HUDEP-2 (cell line): ENCODE results near the gene RPTOR.
"Not testable (repeated sequence)": the region's sequence is repeated elsewhere in the genome, so short reads cannot be mapped to it uniquely, and the experiment has no call there.

Experiments
- DNase-seq, 76 experiments: peaks; one replicate each; lab custom pipeline; 2025; ENCODE audit not compliant: unreplicated experiment in 76 of 76; lab: John Stamatoyannopoulos, UW

The RPTOR gene

GRCh38 chr17:80864751-80865150, 320.1 kb downstream of the RPTOR start:
- DNase-seq = no peak

- peak in 51 of 76 experiments; percentile 1 to 66 (median 29) for DNase-seq
Measured at GRCh38 chr17:80866050-80866793, 321.6 kb downstream of the RPTOR start.

DNA sequence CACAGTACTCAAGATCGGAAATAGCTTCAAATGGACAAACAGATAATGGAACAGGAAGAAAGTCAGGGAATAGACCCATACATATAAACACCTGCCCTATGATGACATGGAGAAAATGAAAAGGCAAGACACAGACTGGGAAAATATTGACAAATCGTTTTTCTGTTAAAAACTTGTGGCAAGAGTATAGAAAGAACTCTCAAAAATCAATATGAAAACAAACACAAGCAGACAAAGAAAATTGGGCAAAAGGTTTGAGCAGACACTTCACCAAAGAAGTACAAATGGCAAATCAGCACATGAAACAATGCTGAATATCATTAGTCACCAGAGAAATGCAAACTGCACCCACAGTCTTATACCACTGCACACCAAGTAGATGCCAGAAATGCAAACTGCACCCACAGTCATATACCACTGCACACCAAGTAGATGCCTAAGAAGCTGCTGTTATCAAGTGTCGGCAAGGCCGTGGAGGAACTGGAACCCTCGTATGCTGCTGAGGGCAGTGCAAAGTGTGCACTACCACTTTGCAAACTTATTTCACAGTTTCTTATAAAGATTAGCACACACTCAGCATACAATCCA, 323.5 kb downstream of the RPTOR start:
- DNase-seq = no peak

DNA sequence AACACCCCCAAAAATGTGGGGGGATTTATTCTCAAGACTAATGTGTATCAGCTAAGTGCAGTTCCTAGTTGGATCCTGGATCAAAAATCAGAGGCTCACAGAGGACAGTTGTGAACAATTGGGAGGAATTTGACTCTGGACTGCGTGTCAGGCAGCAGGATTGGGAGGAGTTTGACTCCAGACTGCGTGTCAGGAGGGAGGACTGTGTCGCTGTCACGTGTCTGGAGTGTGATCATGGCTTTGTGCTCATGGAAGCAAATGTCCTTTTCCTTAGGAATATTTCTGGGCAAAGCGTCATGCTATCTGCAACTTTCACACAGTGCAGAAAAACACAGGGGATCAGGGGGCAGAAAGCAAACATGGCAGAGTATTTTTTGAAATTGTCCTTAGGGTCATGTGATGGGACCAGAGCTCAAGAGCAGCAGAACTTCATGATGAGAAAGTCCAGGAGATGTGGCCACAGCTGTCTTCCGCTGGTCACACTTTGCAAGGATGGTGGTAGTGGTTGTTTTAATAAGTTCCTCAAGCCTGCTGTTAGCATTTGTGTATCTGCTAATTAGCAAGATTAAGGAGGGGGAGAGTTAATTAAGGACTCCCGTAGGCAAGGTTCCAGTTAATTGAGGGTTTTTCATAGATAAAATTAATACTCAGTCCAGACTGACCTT, 325.0 kb downstream of the RPTOR start:
- no peak for DNase-seq

DNA sequence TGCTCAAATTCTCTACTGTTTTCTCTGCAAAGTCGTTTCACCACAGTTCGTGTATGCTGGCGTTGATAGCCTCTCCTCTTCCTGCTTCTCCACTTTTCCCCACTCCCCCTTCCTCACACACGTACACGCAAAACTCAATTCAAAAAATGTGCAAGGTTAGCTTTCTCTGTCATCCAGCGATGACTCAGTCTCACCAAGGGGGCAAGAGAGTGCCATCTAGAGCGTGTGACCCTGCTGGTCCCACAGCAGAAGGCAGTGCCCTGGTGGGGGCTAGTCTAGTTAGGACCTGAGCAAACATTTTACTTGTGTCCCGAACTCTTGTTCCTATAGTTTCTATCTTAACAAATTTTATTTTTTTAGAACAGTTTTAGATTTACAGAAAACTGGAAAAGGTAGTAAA, 325.8 kb downstream of the RPTOR start:
- no peak for DNase-seq

GRCh38 chr17:80871341-80871740, 326.7 kb downstream of the RPTOR start:
- no peak for DNase-seq

DNA sequence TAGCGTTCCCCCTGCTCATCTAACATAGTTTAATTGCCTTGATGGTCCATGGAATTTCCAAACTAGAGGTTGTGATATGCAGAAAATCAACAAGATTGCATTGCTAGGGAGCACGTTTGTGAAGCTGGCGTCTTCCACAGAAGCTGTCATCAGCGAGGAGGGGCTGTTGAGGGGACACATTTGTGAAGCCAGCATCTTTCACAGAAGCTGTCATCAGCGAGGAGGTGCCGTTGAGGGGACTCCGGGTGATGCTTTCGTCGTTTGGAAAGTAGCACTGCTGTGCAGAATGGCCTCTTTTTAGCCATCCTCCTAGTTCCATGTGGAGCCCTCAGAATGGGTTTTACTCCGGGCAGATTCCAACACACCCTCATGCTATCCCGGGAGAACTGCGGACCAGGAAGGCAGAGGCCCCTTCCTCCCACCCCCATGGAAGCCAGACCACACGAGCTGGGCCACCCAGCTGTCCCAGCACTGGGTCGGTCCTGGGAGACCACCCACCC, 327.4 kb downstream of the RPTOR start:
- no peak for DNase-seq

DNA sequence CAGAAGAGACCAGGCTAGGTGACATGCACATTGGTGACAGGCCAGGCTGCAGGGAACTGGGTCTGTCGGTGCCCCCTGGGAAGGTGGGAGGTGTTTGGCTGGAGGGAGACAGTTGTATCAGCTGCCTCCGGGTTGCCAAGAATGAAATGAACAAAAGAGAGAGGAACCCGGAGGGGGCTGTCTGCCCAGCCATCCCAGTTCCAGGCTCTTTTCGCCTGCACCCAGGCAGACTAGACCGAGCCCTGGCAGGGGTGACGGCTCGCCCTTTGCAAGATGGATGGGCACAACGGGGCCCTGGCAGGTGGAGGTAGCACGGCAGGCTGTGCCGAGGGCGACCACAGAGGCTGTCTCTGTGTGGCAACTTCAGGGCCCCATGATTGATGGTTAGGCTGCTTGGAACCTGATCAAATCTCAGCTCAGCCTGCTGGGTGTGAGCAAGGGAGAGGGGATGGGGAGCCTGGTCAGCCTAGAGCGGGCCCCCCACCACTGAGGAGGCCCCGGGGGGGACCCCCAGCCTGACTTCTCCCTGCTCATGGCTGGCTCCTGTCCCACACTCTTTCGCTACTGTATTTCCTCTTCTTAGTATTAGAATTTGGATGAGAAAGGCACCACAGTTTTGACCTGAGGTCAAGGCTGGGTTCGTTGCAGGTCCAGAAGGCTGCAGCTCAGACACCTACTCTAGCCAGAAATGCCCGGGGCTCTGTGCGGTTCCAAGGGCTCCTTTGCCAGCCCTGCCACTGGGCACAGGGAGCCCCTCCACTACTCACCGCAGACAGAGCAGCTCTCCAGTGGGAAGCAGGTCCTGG, 328.1 kb downstream of the RPTOR start:
- DNase-seq = no peak

GRCh38 chr17:80873307-80873951, 328.8 kb downstream of the RPTOR start:
- no peak for DNase-seq

- no peak for DNase-seq
Measured at GRCh38 chr17:80874866-80875445, 330.3 kb downstream of the RPTOR start.

DNA sequence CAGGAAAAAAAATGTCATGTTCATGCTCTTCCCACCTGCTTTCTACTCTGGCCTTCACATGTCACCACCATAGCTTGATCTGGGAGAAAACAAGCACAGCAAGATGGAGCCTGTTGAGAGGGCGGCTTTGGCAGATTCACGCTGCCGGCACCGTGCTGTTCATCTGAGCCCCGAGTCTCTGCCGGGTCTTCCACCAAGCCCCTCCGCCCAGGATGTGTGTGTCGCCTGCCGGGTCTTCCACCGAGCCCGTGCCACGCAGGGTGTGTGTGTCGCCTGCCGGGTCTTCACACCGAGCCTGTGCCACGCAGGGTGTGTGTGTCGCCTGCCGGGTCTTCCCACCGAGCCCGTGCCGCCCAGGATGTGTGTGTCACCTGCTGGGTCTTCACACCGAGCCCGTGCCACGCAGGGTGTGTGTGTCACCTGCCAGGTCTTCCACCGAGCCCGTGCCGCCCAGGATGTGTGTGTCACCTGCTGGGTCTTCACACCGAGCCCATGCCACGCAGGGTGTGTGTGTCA, 330.9 kb downstream of the RPTOR start:
- DNase-seq = not testable (repeated sequence)

- not testable (repeated sequence) for DNase-seq
Measured at GRCh38 chr17:80876456-80876949, 331.9 kb downstream of the RPTOR start.

DNA sequence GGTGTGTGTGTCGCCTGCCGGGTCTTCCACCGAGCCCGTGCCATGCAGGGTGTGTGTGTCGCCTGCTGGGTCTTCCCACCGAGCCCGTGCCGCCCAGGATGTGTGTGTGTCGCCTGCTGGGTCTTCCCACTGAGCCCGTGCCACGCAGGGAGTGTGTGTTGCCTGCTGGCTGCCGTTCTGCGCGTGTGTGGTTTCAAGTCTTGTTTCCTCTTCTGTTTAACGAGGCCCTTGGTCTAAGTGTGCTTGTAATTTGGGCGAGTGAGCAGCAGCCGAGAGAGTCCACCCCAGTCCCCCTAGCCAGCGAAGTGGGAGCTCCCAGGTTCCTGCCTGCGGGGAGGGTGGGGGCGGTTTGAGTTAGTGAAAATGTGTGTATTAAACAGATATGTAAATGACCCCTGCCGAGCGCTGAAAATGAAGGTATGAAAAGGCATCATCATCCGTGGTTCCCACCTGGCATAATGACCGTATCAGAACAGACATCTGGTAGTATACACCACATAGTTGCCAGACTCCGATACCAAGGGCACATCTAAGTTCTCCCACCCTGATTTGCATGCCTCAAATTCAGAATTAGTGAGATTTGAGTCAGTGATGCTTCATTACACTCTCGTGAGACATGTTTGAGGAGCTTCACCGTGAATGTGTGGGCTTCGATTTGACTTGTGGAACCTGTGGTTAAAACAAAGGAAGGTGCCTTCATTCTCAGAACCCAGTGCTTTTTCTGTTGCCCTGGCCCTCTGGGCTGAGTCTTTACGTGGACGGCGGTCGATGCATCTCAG, 332.5 kb downstream of the RPTOR start:
- no peak for DNase-seq

DNA sequence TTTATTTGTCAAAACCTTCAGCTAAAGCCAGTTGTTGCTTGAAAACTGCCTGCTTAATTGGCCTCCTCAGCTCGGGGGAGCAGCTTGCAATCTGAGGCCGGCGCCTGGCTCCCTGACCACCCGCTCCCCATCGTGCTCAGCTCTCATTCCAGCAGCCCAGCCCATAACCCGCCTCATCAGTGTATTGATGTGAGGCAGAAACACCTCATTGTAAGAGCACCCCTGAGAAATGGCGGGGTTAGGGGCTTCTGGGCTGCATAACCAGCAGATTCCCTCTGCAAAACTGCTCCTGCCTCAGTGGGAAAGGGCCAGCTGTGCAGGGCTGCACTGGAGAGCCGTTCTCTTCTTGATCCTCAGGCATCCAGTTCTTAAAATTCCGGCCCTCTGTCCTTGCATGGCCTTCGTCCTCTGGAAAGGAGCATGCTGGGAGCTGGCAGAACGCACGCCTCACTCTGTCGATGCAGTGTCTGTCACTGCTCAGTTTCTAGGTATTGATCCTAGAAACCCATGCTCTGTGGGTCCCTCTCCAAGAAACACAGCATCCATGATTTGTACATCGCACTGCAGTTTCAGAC, 333.2 kb downstream of the RPTOR start:
- no peak for DNase-seq

GRCh38 chr17:80878876-80879722, 334.5 kb downstream of the RPTOR start:
- no peak for DNase-seq

DNA sequence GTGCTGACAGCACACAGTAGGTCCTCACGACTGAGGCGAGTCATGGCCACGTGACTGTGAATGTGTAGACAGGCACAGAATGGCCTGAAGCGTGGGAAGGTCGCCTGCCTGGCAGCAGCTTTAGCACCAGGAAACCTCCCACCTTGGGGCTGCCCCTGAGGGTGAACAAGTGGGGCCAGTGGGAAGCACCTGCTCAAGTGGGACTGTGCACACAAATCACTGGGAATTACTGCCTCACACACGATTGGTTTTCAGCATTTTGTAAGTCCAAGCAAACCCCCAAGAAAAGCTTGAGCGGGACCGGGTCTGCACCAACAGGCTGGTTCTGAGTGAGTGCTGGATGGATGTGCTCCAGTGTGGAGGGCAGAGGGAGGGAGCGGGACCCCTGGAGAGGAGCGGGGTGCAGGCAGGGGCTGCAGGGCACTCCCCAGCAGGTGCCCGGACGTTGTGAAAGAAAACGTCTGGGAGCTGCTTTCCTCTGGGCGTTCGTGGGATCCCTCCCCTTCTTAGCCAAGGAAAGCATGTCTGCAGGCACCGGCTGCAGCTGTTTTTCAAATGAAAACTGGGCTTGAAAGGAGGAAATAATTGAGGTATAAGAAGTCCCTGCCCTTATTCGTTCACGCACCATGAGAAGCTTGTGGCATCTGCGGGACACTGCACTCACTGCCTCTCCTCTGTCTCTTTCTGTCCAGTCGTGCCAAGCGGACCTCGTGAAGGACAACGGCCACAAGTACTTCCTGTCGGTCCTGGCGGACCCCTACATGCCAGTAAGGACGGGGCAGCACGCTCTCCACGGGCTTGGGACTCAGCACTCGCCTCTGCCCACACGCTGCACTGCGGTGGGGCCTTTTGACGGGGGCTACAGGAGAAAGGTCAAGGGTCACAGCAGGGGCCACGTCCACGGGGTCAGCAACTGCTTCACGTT, 335.3 kb downstream of the RPTOR start:
- DNase-seq = no peak

- no peak for DNase-seq
Measured at GRCh38 chr17:80880648-80880985, 336.0 kb downstream of the RPTOR start.
